Body of pancreas (tissue), 4 donors: ENCODE measurements around the gene RPGRIP1. TPM values are rescaled to one million over a fixed set of nuclear protein-coding genes. Genes with fewer than 3 reads are reported as not detected.
A peak's percentile ranks its signal among the peaks of the same experiment; 100 is the strongest.

Source experiments
- ATAC-seq: fragments of 150-250 bp; one replicate; pipeline ENCODE4 v1.9.1; 2016
- DNase-seq, 4 donors: peaks; one replicate each; pipeline ENCODE4 v3.0.0-alpha.2; 2019
- H3K27ac ChIP-seq, 4 donors: fragments of 200-600 bp; sonication (generic); 1 replicate in 3 of 4; 2 replicates in 1 of 4; pipeline versions ENCODE4 v1.5.1 to v1.6.1; 2016 to 2019; ENCODE audit warnings: mild to moderate bottlenecking in 1 of 4, mixed read lengths in 1 of 4, moderate library complexity in 1 of 4
- H3K27me3 ChIP-seq, 2 donors: fragments of 200-600 bp; sonication (generic); one replicate each; pipeline ENCODE4 v1.6.0; 2016; ENCODE audit warnings: mild to moderate bottlenecking in 1 of 2
- H3K36me3 ChIP-seq, 2 donors: fragments of 200-600 bp; sonication (generic); replicated peaks in 1 of 2; 2 replicates each; pipeline ENCODE4 v1.5.1; 2016; ENCODE audit warnings: low read depth in 2 of 2; ENCODE audit not compliant: insufficient read depth in 1 of 2
- H3K4me1 ChIP-seq: fragments of 200-600 bp; sonication (generic); one replicate; pipeline ENCODE4 v1.6.0; 2016
- H3K4me3 ChIP-seq, 2 donors: fragments of 200-600 bp; sonication (generic); 1 replicate in 1 of 2; 2 replicates in 1 of 2; pipeline ENCODE4 v1.5.1; 2016 to 2019
- H3K9me3 ChIP-seq, 3 donors: fragments of 200-600 bp; sonication (generic); 1 replicate in 2 of 3; 2 replicates in 1 of 3; pipeline ENCODE4 v1.5.1; 2016
- POLR2A ChIP-seq, 3 donors: fragments of 450-650 bp; IDR thresholded peaks; one replicate each; pipeline ENCODE4 v1.6.1; 2016; ENCODE audit warnings: antibody characterized with exemption in 3 of 3, mild to moderate bottlenecking in 2 of 3
- WGBS, 2 donors: methylation state at CpG; one replicate each; pipeline ENCODE4 v1.1.5; 2017; 5-methylcytosine and 5-hydroxymethylcytosine counted together
- intact Hi-C: fragments of 100-400 bp; cut with DNase I; formaldehyde crosslinking; loops from one replicate; pipeline ENCODE4 v1.15.1; 2023
- total RNA-seq, 2 donors: library from RNA; depleted of rRNA; stranded (reverse); fragments of >200 nt; gene quantifications; one replicate each; pipeline ENCODE4 v1.1.0, GENCODE V29; 2016
- TF ChIP-seq, protein P1 (sequence below), 7 experiments: fragments of 450-650 bp in 4 of 7; fragments of 200-600 bp in 3 of 7; sonication (generic) in 3 of 7; IDR thresholded peaks; one replicate each; pipeline ENCODE4 v1.5.1; 2016 to 2019; ENCODE audit warnings: antibody characterized with exemption in 7 of 7

RPGRIP1 gene
- total RNA-seq, 2 donors from 2014 or later: not detected

DNA sequence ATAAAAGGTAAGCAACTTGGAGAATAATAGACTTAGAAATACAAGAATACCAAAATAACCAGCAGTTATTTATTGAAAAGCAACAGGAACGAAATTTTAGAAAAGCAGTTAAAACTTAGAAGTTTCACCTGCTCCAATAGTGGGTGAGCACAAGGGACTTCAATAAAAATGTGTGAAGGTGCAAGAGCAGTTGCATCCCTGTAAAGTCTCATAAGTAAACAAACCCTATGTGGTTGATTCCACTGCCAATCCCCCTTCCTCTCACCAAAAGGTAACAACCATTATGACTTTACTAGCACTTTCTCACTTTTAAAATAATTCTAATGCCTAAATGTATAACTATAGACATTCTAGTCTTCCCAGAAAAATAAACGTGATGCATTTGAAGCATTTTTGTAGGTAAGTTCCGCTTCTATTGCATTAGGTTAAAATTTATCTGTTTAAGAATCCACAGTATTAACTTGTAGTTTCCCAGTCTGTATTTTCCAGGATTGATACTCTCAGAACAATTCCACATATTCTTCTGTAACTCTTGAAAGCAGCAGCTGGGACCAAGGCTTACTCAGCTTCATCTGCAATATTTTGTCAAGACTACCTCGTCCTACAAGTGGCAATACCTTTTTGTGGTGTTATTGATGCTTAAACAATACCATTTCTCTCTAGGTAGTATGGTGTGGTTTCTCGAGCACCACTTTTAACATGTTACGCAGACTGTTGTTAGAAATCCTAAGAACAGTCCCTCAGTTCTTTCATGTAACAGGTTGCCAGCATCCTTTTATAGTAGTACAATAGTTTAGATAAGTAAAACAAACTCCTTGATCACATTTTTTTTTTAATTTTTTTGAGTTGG, 42.7 kb upstream of the RPGRIP1 start:
- peaks cover 0 to 9% of the 10 kb centered on the region in 2 donors for H3K36me3 ChIP-seq
- TF ChIP-seq, protein P1, sequence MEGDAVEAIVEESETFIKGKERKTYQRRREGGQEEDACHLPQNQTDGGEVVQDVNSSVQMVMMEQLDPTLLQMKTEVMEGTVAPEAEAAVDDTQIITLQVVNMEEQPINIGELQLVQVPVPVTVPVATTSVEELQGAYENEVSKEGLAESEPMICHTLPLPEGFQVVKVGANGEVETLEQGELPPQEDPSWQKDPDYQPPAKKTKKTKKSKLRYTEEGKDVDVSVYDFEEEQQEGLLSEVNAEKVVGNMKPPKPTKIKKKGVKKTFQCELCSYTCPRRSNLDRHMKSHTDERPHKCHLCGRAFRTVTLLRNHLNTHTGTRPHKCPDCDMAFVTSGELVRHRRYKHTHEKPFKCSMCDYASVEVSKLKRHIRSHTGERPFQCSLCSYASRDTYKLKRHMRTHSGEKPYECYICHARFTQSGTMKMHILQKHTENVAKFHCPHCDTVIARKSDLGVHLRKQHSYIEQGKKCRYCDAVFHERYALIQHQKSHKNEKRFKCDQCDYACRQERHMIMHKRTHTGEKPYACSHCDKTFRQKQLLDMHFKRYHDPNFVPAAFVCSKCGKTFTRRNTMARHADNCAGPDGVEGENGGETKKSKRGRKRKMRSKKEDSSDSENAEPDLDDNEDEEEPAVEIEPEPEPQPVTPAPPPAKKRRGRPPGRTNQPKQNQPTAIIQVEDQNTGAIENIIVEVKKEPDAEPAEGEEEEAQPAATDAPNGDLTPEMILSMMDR (IDR thresholded peaks at IDR 0.05): no peak
- no peak for TF ChIP-seq POLR2A (IDR thresholded peaks at IDR 0.05)
- intact Hi-C loops: loop anchor here (10.0 kb wide), 1 partner anchor 138 kb away; no protein-coding TSS in a partner anchor
- peaks cover 79% of the 10 kb centered on the region for H3K4me1 ChIP-seq
- H3K27ac ChIP-seq: no peak overlapping the region
- no peaks in the 10 kb centered on the region for H3K9me3 ChIP-seq
- WGBS, 2 donors: 62 to 67% methylated on average over 6 of the region's 6 CpGs
- H3K4me3 ChIP-seq: no peak overlapping the region
- no peaks in the 10 kb centered on the region for H3K27me3 ChIP-seq
- no peak for DNase-seq
- no peak for ATAC-seq

DNA sequence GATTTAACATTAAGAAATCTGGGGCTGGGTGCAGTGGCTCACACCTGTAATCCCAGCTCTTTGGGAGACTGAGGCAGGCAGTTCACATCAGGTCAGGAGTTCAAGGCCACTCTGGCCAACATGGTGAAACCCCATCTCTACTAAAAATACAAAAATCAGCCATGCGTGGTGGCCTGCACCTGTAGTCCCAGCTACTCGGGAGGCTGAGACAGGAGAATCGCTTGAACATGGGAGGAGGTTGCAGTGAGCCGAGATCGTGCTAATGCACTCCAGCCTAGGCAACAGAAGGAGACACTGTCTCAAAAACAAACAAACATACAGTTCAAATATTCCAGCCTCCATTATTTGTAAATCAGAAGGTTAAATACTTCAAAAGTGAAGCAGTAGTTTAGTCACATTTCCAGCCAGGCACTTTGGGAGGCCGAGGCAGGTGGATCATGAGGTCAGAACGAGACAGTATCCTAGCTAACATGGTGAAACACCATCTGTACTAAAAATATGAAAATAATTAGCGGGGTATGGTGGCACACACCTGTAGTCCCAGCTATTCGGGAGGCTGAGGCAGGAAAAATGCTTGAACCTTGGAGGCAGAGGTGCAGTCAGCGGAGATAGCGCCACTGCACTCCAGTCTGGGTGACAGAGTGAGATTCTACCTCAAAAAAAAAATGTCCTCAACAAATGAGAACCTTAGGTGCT, 40.9 kb upstream of the RPGRIP1 start:
- Histone ChIP-seq H3K9me3 (no peaks in the 10 kb centered on the region), H3K27ac (no peak overlapping the region), H3K4me3 (no peak overlapping the region), H3K27me3 (no peaks in the 10 kb centered on the region), H3K4me1 (peaks cover 77% of the 10 kb centered on the region), H3K36me3 (peaks cover 0 to 3% of the 10 kb centered on the region in 2 donors)
- 89 to 90% methylated on average over 11 of the region's 11 CpGs for WGBS, 2 donors
- ATAC-seq (no peak), DNase-seq (no peak)
- intact Hi-C loops: loop anchor here (10.0 kb wide), 1 partner anchor 136 kb away; no protein-coding TSS in a partner anchor
- TF ChIP-seq POLR2A (IDR thresholded peaks at IDR 0.05): no peak
- TF ChIP-seq, protein P1 (IDR thresholded peaks at IDR 0.05): no peak

DNA sequence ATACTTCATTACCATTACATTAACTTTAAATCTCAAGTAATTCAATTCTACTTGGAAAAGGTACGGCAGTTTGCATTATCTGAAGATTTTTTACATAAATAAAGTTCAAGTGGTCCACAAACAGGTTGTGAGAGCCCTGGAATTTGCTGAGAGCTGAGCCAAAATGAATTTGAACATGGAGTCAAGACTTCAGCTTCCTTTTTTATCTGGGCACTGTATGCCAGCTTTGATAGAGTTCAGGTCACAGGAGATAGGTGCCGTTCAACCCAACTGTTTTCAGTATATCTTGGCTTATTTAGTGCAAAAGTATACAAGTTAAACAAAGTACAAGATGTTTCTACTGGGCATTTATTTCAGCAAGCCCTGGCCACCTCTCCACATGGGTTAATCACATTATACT, 39.5 kb upstream of the RPGRIP1 start:
- Histone ChIP-seq H3K27ac (peak overlapping the region in 2 of 4 donors; percentile 1 to 23), H3K4me3 (no peak overlapping the region), H3K27me3 (no peaks in the 10 kb centered on the region), H3K4me1 (peaks cover 71% of the 10 kb centered on the region), H3K9me3 (no peaks in the 10 kb centered on the region), H3K36me3 (peaks cover 0 to 1% of the 10 kb centered on the region in 2 donors)
- intact Hi-C loops: no loop called here
- 31 to 33% methylated on average over 2 of the region's 2 CpGs for WGBS, 2 donors
- TF ChIP-seq, protein P1 (IDR thresholded peaks at IDR 0.05): no peak
- no peak for DNase-seq
- no peak for ATAC-seq

DNA sequence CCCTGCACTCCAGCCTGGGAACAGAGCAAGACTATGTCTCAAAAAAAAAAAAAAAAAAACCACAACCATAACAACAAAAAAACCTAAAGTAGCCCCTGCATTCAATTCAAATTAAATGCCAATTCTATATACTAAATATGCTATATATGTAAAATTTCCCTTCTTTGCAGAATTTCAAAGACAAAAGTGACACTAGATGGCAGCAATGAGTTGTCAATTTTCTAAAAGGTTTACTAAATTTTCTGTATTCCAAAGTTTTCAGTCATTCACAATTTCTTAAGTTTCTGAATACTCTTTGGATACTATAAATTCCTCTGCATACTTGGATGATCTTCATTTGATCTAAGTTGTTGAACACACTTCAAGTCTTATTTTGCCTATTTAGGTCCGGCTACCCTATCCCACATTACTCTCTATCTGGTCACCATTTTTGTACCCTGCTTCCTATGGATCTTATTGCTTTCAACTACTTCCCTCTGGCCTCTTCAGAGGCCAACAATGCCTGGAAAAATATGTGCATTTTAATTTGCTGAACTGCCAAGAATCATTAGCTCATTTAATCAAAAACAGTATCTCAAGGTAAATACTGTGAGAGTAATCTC, 38.6 kb upstream of the RPGRIP1 start:
- TF ChIP-seq, protein P1 (IDR thresholded peaks at IDR 0.05): peak in 6 of 7 experiments; percentile 26 to 53 (median 32)
- TF ChIP-seq POLR2A (IDR thresholded peaks at IDR 0.05): no peak
- DNase-seq: no peak
- peaks cover 0 to 1% of the 10 kb centered on the region in 2 donors for H3K36me3 ChIP-seq

More for the DNA sequence above, 38.6 kb upstream of the RPGRIP1 start:
- intact Hi-C loops: no loop called here
- Histone ChIP-seq H3K4me3 (no peak overlapping the region), H3K9me3 (no peaks in the 10 kb centered on the region), H3K27me3 (no peaks in the 10 kb centered on the region), H3K4me1 (peaks cover 70% of the 10 kb centered on the region), H3K27ac (no peak overlapping the region)
- no peak for ATAC-seq
- 77 to 80% methylated on average over 1 of the region's 1 CpG for WGBS, 2 donors
